Measurements from ENCODE around the gene DND1.

DNA sequence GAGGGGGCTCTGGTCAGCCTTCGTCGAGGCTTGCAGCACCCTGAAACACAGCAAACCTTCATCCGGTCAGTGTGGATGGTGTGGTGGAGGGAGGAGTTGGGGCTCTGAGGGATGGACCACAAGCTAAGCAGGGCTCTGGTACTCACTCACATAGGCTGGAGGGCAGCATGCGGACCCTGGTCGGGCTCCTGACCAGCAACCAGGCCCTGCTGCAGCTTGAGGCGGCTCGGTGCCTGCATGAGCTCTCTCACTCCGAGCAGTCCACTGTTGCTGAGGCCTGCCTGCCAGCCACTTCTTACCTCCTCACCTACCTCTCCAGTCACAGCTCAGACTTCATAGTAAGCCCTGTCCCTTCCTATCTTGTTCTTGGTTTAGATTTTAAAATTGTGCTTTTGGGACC, 31.7 kb downstream of the DND1 start:
- TF ChIP-seq SMC3 (IDR thresholded peaks at IDR 0.05) (no peak), MAFK (IDR thresholded peaks at IDR 0.05; ENCODE audit: partially characterized antibody) (no peak), JUNB (IDR thresholded peaks at IDR 0.05) (no peak), HOXA7 (CRISPR knock-in tag; IDR thresholded peaks at IDR 0.05) (no peak), BHLHE40 (IDR thresholded peaks at IDR 0.05; ENCODE audit: low read depth, low read length) (no peak), RAD21 (conservative IDR thresholded peaks at IDR 0.05 in 1 of 2, IDR thresholded peaks at IDR 0.05 in 1 of 2) (no peak), MYC (IDR thresholded peaks at IDR 0.05; ENCODE audit: borderline replicate concordance, low read length) (no peak), CEBPB (IDR thresholded peaks at IDR 0.05) (no peak), FOSL2 (IDR thresholded peaks at IDR 0.05) (no peak), FOSL2 (CRISPR knock-in tag; IDR thresholded peaks at IDR 0.05) (no peak), POLR2A (IDR thresholded peaks at IDR 0.05; ENCODE audit: low read length) (no peak), RCOR1 (IDR thresholded peaks at IDR 0.05; ENCODE audit: low read depth, low read length) (no peak)
- TF ChIP-seq, protein P1, sequence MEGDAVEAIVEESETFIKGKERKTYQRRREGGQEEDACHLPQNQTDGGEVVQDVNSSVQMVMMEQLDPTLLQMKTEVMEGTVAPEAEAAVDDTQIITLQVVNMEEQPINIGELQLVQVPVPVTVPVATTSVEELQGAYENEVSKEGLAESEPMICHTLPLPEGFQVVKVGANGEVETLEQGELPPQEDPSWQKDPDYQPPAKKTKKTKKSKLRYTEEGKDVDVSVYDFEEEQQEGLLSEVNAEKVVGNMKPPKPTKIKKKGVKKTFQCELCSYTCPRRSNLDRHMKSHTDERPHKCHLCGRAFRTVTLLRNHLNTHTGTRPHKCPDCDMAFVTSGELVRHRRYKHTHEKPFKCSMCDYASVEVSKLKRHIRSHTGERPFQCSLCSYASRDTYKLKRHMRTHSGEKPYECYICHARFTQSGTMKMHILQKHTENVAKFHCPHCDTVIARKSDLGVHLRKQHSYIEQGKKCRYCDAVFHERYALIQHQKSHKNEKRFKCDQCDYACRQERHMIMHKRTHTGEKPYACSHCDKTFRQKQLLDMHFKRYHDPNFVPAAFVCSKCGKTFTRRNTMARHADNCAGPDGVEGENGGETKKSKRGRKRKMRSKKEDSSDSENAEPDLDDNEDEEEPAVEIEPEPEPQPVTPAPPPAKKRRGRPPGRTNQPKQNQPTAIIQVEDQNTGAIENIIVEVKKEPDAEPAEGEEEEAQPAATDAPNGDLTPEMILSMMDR (IDR thresholded peaks at IDR 0.05) = no peak

All from A549 (cell line).